ENCODE results near the gene MYORG. TPM values are rescaled to one million over a fixed set of nuclear protein-coding genes. Genes with fewer than 3 reads are reported as not detected.

Gene MYORG
- total RNA-seq, 1 donor from 2014 or later = 1.3 TPM

- Mint-ChIP-seq H3K4me3 (ENCODE audit: unreplicated experiment) (peak overlapping the region; percentile 83), H3K36me3 (ENCODE audit: unreplicated experiment) (no peaks in the 10 kb centered on the region), H3K9me3 (ENCODE audit: unreplicated experiment) (no peaks in the 10 kb centered on the region), H3K27ac (ENCODE audit: unreplicated experiment) (no peak overlapping the region), H3K4me1 (ENCODE audit: unreplicated experiment) (peaks cover 16% of the 10 kb centered on the region), H3K27me3 (ENCODE audit: unreplicated experiment) (no peaks in the 10 kb centered on the region)
- TF ChIP-seq, protein P1, sequence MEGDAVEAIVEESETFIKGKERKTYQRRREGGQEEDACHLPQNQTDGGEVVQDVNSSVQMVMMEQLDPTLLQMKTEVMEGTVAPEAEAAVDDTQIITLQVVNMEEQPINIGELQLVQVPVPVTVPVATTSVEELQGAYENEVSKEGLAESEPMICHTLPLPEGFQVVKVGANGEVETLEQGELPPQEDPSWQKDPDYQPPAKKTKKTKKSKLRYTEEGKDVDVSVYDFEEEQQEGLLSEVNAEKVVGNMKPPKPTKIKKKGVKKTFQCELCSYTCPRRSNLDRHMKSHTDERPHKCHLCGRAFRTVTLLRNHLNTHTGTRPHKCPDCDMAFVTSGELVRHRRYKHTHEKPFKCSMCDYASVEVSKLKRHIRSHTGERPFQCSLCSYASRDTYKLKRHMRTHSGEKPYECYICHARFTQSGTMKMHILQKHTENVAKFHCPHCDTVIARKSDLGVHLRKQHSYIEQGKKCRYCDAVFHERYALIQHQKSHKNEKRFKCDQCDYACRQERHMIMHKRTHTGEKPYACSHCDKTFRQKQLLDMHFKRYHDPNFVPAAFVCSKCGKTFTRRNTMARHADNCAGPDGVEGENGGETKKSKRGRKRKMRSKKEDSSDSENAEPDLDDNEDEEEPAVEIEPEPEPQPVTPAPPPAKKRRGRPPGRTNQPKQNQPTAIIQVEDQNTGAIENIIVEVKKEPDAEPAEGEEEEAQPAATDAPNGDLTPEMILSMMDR (IDR thresholded peaks at IDR 0.05) = peak; percentile 13
- DNase-seq (ENCODE audit: extremely low spot score, unreplicated experiment) = no peak
Observed at GRCh38 chr9:34375901-34376595, 650 bp downstream of the MYORG start.

DNA sequence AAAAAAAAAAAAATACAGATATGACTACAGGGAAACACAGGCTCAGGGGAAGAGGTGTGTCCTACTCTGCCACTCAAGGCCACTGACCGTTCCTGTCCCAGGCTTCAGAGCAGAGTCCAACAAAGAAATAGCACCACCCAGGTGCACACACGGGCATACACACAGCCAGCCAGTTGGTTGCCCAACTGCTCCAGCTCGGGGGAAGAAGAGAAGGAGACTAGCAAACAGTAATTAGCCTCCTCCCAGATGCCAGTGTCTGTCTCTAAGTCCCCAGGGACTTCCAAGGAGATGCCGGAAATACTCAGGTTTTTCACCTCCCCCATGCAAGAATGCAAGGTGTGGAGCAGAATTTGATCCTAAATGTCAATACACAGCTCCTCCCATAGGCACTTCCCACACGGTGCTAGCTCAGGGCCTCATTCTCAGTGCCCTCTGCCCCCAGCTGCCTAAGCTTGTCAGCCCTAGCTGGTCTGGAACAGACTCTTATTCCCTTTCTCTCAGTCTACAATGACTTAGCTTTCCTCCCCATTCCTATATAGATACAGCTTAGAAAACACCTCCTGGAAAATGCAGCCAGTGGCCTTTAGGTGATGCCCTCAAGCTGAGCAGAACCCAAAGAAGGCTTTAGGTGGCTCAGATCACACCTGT lies 1.7 kb downstream of the MYORG start:
- H3K9me3 Mint-ChIP-seq (ENCODE audit: unreplicated experiment) = no peaks in the 10 kb centered on the region
- H3K27me3 Mint-ChIP-seq (ENCODE audit: unreplicated experiment) = no peaks in the 10 kb centered on the region
- no peaks in the 10 kb centered on the region for H3K36me3 Mint-ChIP-seq (ENCODE audit: unreplicated experiment)
- peak overlapping the region; percentile 83 for H3K4me3 Mint-ChIP-seq (ENCODE audit: unreplicated experiment)
- H3K4me1 Mint-ChIP-seq (ENCODE audit: unreplicated experiment) = peaks cover 12% of the 10 kb centered on the region
- DNase-seq (ENCODE audit: extremely low spot score, unreplicated experiment) = no peak
- TF ChIP-seq, protein P1 (IDR thresholded peaks at IDR 0.05) = no peak
- H3K27ac Mint-ChIP-seq (ENCODE audit: unreplicated experiment) = no peak overlapping the region

DNA sequence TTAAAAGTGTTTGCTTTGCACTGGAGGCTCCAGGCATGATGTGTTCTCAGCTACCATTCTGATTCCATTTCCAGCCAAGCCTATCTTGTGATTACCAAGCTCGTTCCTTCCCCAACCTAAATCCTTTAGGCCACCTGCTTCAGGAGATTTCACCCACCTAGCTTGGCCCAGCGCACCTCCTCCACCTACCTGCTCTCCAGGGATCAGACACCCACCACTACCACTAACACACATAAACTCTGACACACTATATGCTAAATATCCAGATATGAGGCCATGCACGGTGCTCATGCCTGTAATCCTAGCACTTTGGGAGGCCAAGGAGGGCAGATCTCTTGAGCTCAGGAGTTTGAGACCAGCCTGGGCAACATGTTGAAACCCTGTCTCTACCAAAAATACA lies 2.4 kb downstream of the MYORG start:
- H3K36me3 Mint-ChIP-seq (ENCODE audit: unreplicated experiment) = no peaks in the 10 kb centered on the region
- peaks cover 10% of the 10 kb centered on the region for H3K4me1 Mint-ChIP-seq (ENCODE audit: unreplicated experiment)
- no peaks in the 10 kb centered on the region for H3K27me3 Mint-ChIP-seq (ENCODE audit: unreplicated experiment)
- H3K4me3 Mint-ChIP-seq (ENCODE audit: unreplicated experiment) = no peak overlapping the region
- DNase-seq (ENCODE audit: extremely low spot score, unreplicated experiment) = no peak
- TF ChIP-seq, protein P1 (IDR thresholded peaks at IDR 0.05) = no peak
- H3K9me3 Mint-ChIP-seq (ENCODE audit: unreplicated experiment) = no peaks in the 10 kb centered on the region
- H3K27ac Mint-ChIP-seq (ENCODE audit: unreplicated experiment) = no peak overlapping the region

DNA sequence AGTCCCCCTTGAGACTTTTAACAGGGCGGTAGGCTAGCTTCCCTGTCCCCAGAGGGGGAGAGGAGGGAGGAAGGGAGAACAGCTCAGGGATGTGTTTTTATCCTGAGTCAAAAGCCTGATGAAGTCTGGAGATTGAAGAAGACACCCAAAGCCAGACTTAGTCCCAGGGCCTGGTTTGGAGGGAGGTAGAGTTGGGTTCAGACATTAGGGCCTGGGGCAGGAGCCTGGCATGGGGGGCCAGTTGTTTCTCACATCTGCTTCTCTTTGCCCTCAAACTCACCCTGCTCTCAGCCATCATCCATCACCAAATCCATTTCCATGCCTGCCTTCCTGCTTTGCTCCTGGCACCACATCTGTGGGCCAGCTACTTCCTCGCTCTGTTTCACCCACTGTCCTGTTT lies 2.9 kb downstream of the MYORG start:
- Mint-ChIP-seq H3K27ac (ENCODE audit: unreplicated experiment) (no peak overlapping the region), H3K4me3 (ENCODE audit: unreplicated experiment) (no peak overlapping the region), H3K4me1 (ENCODE audit: unreplicated experiment) (peaks cover 8% of the 10 kb centered on the region), H3K27me3 (ENCODE audit: unreplicated experiment) (no peaks in the 10 kb centered on the region), H3K36me3 (ENCODE audit: unreplicated experiment) (no peaks in the 10 kb centered on the region), H3K9me3 (ENCODE audit: unreplicated experiment) (no peaks in the 10 kb centered on the region)
- DNase-seq (ENCODE audit: extremely low spot score, unreplicated experiment) = peak; percentile 56
- TF ChIP-seq, protein P1 (IDR thresholded peaks at IDR 0.05) = no peak

GRCh38 chr9:34372467-34373011 lies 4.2 kb downstream of the MYORG start:
- TF ChIP-seq, protein P1 (IDR thresholded peaks at IDR 0.05) = no peak
- Mint-ChIP-seq H3K27ac (ENCODE audit: unreplicated experiment) (no peak overlapping the region), H3K4me3 (ENCODE audit: unreplicated experiment) (no peak overlapping the region), H3K9me3 (ENCODE audit: unreplicated experiment) (no peaks in the 10 kb centered on the region), H3K36me3 (ENCODE audit: unreplicated experiment) (no peaks in the 10 kb centered on the region), H3K4me1 (ENCODE audit: unreplicated experiment) (peaks cover 8% of the 10 kb centered on the region), H3K27me3 (ENCODE audit: unreplicated experiment) (no peaks in the 10 kb centered on the region)
- DNase-seq (ENCODE audit: extremely low spot score, unreplicated experiment) = peak; percentile 80
